HG03108 (cell line): ENCODE data around the gene DIO2.

Source experiments
- ATAC-seq: cut with Tn5 transposase; IDR thresholded peaks from one replicate; pipeline ENCODE4 v1.9.1; 2021; ENCODE audit warnings: moderate library complexity; ENCODE audit not compliant: unreplicated experiment

DIO2 gene

GRCh38 chr14:80172375-80173051 lies 38.8 kb downstream of the DIO2 start:
- no peak for ATAC-seq

GRCh38 chr14:80167793-80168448 lies 43.4 kb downstream of the DIO2 start:
- no peak for ATAC-seq

- no peak for ATAC-seq
Observed at GRCh38 chr14:80164991-80165721, 46.1 kb downstream of the DIO2 start.

- ATAC-seq: no peak
Observed at GRCh38 chr14:80152763-80153162, 58.5 kb downstream of the DIO2 start.

GRCh38 chr14:80152166-80152565 lies 59.1 kb downstream of the DIO2 start:
- no peak for ATAC-seq

- ATAC-seq: no peak
Observed at GRCh38 chr14:80150301-80150700, 61.0 kb downstream of the DIO2 start.
